GM21529 (cell line): ENCODE results near the gene ZP2.
"Not testable (repeated sequence)": the region's sequence is repeated elsewhere in the genome, so short reads cannot be mapped to it uniquely, and the experiment has no call there.

Experiments used
- ATAC-seq: cut with Tn5 transposase; IDR thresholded peaks from one replicate; pipeline ENCODE4 v1.9.1; 2021; ENCODE audit not compliant: unreplicated experiment

ZP2 gene

DNA sequence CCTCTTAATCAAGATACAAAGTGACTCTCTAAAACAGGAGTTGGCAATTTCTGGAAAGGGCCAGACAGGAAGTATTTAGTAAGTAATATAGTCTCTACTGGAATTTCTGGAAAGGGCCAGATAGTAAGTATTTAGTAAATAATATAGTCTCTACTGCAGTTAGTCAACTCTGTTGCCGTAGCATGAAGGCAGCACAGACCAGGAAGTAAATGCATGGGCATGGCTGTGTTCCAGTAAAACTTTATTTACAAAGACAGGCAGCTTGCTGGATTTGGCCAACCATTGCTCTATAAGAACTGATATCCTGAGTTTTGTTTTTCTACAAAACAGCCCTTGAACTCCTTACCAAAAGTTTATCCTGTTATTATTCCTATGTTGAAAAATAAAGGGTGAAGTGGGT is 36.0 kb downstream of the ZP2 start:
- ATAC-seq = no peak

DNA sequence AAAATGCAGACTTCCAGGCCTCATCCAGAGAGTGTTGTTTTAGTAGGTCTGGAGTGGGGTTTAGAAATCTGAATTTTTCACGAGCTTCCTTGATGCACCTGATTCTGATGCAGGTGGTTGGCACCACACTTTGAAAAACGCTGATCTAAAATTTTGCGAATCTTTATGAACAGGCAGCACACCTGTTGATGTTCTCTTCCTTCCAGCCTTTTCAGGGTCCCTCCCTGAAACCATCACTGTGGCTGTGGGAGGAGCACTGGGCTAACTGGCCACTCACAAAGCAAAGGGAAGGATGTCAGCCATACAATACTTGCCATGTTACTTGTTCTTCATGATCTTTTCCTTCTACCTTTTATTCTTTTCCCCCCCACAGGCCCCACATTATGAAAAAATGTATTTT is 38.7 kb downstream of the ZP2 start:
- no peak for ATAC-seq

DNA sequence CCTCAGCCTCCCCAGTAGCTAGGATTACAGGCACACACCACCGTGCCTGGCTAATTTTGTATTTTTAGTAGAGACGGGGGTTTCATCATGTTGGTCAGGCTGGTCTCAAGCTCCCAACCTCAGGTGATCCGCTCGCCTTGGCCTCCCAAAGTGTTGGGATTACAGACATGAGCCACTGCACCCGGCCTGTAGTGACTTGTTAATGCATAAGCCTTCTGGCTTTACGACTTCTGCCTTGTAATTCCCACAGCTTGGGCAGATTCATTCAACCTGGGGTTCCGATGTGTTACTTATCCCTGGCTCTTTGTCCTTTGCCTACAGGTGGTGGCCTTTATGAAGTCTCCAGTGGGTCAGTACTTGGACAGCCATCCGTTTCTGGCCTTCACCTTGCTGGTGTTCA is 41.3 kb downstream of the ZP2 start:
- not testable (repeated sequence) for ATAC-seq

DNA sequence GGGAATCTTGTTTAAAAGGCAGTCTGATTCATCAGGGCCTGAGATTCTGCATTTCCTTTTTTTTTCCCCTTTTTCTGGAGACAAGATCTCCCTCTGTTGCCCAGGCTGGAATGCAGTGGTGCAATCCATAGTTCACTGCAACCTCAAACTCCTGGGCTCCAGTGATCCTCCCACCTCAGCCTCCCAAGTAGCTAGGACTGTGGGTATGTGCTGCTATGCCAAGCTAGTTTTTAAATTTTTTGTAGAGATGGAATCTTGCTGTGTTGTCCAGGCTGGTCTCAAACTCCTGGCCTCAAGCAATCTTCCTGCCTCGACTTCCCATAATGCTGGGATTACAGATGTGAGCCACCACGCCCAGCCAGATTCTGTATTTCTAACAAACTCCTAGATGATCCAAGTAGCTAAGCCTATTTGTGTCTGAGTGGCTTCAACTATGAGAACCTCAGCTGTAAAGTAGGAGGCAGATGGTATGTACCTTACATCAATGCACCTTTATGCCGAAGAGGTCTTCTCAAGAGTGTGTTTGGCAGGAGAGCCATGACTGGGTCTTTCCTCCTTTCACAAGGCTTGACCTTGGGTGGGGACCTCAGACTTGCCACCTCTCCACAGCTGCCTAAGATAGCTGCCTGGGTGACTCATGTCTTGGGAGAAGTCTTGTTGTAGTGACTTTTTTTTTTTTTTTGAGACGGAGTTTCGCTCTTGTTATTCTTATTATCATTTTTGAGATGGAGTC is 42.0 kb downstream of the ZP2 start:
- ATAC-seq = no peak

DNA sequence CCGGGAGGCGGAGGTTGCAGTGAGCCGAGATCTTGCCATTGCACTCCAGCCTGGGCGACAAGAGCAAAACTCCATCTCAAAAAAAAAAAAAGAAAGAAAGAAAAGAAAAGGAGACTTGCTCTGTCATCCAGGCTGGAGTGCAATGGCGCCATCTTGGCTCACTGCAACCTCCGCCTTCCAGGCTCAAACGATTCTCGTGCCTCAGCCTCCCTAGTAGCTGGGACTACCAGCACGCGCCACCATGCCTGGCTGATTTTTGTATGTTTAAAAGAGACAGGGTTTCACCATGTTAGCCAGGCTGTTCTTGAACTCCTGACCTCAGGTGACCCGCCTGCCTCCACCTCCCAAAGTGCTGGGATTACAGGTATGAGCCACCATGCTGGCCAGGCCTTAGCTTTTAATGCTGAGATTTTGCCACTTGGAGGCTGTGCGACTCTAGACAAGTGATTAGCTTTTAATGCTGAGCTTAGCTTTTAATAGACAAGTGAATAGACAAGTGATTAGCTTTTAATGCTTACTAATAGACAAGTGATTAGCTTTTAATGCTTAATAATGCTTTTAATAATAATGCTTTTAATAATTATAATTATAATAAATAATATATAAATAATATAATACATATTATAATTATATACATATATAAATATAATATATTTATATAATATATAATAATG is 43.3 kb downstream of the ZP2 start:
- ATAC-seq = no peak

DNA sequence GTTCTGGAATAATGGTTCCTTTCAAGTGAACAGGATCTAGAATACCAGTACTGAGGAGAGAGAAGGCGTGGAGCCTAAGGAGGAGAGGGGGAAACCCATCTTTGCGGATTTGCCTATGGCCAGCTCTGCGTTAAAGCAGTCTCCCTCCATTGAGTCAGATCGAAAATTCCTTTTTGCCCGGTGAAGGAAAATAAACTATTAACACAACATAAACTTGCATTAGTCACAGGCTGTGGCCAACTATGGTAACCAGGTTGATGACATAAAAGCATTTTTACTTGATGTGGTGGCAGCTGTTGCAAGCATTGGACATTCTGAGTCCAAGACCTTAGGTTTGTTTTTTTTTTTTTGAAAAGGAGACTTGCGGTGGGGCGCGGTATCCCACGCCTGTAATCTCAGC is 44.0 kb downstream of the ZP2 start:
- ATAC-seq = no peak

DNA sequence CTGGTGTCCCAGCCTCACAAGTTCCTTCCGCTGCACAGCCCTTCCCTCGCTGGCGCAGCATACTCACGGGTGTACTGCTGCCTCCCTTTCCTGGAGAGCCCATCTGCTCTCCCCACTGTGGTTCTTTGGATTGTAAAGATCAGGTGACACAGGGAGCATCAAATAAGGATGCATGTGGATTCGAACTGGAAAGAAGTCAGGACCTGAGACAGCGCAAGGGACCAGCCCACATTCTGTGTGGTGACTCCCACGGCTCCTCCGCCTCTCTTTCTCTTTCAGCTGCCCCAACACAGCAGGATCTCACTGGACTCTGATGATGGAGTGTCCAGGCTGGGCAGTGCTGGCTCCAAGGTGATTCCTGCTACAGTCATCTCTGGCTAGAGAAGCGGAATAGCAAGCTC is 44.8 kb downstream of the ZP2 start:
- no peak for ATAC-seq

GRCh38 chr16:21164521-21165168 is 46.7 kb downstream of the ZP2 start:
- no peak for ATAC-seq

- ATAC-seq = no peak
These were observed 47.8 kb downstream of the ZP2 start for GRCh38 chr16:21163576-21163975.

- ATAC-seq = no peak
These were observed 48.7 kb downstream of the ZP2 start for GRCh38 chr16:21162661-21163151.

DNA sequence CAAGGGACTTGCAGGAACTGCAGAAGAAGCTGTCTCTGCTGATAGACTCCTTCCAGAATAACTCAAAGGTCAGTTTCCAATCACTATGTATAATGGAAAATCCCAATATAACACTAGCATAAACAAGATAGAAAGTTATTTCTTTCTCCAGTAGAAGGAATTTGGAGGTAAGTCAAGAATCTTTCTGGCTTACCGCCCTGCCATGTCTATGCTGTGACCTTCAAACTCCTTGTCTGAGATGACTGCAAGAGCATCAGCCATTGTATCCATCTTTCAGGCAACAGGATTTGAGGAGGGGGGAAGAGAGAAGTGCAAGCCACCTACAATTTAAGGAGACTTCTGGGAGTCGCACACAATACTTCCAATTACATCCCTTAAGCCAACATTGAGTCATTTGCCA is 50.2 kb downstream of the ZP2 start:
- ATAC-seq = no peak

DNA sequence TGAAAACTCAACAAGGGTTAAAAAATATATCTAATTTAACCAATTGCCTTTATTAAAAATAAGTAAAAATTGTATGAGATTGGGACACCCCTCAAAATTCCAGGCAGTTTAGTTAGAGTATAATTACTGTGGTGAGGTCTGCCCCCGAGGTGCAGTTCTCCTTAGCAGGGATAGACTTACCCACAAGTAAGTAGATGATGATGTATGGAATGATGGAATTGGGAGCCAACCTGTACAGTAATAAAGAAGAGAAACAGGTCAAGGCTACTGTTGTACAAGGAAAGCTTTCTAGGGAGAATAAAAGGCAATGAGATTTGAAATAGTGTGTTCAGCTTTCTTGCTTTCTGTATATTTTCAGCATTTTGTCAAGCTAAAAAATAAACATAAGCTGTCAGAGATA is 51.1 kb downstream of the ZP2 start:
- no peak for ATAC-seq

DNA sequence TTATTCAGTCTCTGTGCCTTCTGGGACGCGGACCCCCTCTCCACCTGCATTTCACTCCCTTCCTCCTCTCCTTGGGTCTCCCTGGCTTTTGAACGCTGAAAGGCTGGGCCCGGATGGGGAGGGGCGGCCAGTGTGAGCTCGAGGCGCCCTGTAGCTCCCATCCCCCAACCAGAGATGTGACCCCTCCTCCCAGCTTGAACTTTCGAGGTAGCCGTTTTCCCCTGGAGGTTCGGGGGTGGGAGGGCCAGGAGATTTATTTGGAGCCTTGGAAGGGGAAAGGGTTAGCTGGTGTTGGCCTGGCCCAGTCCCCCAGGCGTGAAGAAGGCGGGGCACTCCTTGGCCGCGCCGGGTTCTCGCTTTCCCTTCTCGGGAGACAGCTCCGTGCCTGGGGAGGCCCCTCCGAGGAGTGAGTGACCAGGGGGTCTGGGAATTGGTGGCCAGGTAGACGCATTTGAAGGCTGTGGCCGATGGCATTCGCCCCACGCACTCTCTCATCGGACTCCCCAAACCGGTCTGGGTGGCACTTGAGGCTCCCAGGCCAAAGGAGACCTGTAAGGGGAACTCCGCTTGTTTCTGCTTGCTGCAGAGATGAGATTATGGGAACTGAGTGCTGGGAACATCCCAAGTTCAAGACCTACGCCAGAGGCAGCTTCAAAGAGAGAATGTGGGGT is 52.0 kb downstream of the ZP2 start:
- ATAC-seq = peak; percentile 41

DNA sequence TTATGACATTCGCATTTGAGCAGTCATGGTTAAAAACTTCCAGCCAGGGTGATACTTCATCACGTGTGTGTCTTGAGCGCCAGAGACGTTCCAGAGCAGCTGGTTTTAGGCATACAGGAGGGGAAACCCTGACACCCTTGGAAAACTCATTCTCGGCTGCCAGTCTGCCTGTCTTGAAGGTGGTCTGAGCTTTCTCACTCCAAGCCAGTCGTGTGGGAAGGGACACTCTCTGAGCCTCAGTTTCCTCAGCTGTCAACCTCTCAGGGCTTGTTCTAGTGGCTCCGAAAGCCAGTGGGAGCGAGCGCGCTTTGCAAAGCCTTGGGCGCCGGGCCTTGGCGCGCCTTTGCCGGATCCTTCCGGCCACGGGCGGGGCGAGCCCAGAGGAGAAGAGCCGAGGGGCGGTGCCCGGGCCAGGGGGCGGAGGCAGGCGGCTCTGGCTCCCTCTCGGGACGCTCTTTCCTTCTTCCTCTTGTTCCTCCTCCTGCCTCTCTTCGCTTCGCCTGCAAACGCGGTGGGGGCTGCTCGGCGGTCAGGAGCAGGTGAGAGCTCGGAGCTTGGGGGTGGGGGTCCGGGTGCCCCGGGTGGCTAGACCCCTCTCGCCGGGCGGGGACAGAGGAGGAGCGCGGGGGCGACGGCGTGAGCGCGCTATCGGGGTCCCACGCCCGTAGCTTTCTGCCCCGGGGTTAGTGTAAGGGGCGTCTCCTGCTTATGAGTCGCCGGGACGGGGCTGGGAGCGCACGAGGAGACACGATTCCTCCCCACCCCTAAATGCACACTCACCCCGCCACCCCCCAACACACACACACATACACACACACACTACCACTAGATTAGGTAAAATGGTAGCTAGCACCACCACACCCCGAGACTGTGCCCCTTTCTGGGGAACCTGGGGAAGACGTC is 52.9 kb downstream of the ZP2 start, which contains the start of gene LDAF1:
Gene LDAF1 (plus strand): TSS at position 467 of the 903 bp plus-strand sequence. CDS start 2,509 bp downstream, outside the sequence.
- peak; percentile 89 for ATAC-seq

GRCh38 chr16:21157632-21158031 is 53.7 kb downstream of the ZP2 start:
- ATAC-seq = no peak

DNA sequence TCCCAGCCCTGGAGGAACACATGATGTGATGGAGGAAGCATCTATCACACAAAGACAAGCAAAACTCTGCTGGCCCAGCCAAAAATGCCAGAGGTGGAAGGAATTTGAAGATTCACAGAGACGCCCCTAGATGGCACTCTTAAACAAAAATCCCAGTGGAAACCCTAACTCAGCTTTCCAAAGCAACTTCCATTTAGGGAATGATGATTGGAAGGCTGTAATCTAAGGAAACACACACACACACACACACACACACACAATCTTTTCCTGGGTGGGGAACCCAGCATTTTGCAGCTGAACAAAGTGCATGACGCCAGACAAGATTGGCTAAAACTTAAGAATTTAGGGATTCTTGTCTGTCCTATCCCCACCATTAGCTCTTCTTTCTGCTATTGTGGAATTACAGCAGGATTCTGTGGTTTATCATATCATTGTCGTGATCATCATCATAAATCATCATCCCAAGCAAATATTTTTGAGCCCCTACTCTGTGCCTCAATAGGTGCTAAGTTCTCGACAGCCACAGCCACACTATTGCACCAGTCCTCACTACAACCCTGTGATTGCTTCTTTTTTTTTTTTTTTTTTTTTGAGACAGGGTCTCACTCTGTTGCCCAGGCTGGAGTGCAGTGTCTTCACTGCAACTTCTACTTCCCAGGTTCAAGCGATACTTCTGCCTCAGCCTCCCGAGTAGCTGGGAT is 54.5 kb downstream of the ZP2 start:
- no peak for ATAC-seq

GRCh38 chr16:21156011-21156410 is 55.4 kb downstream of the ZP2 start:
- ATAC-seq = not testable (repeated sequence)

DNA sequence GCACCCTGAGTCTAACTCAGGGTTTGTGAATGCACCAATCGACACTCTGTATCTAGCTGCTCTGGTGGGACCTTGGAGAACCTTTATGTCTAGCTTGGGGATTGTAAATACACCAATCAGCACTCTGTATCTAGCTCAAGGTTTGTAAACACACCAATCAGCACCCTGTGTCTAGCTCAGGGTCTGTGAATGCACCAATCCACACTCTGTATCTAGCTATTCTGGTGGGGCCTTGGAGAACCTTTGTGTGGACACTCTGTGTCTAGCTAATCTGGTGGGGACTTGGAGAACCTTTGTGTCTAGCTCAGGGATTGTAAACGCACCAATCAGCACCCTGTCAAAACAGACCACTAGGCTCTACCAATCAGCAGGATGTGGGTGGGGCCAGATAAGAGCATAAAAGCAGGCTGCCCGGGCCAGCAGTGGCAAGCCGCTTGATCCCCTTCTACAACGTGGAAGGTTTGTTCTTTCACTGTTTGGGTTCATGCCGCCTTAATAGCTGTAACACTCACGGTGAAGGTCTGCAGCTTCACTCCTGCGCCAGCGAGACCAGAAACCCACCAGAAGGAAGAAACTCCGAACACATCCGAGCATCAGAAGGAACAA is 58.1 kb downstream of the ZP2 start:
- ATAC-seq = not testable (repeated sequence)
